GM21367 (cell line): ENCODE measurements around the gene DENND2C.

Source experiments
- ATAC-seq: cut with Tn5 transposase; IDR thresholded peaks from one replicate; pipeline ENCODE4 v1.9.1; 2021; ENCODE audit not compliant: unreplicated experiment

DENND2C gene

GRCh38 chr1:114547076-114547475 is 122.8 kb downstream of the DENND2C start:
- ATAC-seq: no peak

DNA sequence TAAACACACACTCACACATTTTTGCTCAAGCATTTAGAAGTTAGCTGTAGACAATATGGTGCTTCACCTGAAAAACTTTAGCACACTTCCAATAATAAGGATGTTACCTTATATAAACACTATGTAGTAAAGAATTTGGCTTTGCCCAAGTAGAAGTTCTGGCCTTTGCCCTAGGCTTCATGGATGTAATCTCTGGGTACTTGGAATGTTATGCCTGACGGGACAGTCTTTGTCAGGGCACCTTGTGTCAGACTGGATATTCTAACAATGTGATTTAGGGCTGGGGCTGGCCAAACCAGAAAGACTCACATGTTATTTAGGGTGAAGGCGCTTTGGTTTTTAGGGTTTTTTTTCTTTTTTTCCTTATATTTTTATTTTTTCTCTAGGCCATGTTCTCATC is 124.1 kb downstream of the DENND2C start:
- no peak for ATAC-seq

DNA sequence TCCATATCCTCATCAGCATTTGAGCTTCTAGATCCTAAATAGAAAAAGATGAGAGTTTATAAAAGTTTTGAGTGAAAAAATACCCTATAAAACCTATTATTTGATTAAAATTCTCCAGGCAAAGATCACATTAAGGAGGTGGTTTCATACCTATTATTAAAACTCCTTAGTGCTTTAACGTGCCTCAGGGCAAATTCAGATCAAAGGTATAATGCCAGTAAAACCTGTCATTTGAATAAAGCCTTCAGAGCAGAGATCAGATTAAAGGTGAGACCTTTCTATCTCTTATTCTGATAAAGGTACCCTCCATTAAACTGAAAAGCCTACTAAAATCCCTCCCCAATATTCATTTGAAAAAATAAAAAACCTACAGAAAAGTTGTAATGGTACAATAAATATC is 124.5 kb downstream of the DENND2C start:
- ATAC-seq: no peak

- ATAC-seq: no peak
Measured at GRCh38 chr1:114540821-114541220, 129.0 kb downstream of the DENND2C start.

DNA sequence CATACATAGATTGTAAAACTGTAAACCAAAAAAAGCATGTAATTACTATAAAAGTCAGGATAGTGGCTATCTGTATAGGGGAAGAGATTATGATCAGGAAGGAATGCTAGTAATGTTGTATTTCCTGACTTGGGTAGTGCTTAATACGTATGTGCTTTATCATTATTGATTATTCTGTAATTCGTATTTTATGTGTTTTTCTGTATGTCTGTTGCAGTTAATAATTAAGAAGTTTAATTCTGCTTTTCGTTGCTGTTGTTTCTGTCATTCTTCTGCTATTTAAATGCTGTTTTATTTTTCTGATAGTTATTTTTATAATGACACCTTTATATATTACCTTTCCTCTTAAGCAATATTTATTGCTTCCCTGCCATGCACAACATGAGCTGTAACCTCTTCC is 129.6 kb downstream of the DENND2C start:
- ATAC-seq: no peak

GRCh38 chr1:114536043-114536442 is 133.8 kb downstream of the DENND2C start:
- no peak for ATAC-seq

DNA sequence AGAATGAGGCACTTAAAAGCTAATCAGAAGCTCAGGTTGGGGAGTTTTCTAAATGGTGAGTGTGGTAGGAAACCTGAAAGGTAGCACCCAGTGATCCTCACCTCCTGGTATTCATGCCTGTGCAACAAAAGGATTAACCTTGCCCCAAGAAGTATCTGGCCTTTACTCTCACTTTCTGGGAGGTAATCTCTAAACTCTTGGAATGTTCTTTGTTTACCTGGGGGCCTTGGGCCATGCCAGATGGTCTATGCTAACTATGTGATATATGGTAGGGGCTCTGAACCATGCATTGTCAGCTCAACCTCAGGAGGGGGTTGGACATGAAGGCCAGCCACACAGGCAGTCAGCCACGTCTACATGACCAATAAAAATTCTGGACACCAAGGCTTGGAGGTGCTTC is 134.4 kb downstream of the DENND2C start:
- no peak for ATAC-seq
